Ramos (cell line): ENCODE measurements around the gene CACNB2.

ENCODE experiments used
- in situ Hi-C: fragments of 300-500 bp; cut with MboI; formaldehyde crosslinking; loops from one replicate; pipeline ENCODE4 v1.14.3; 2022; ENCODE audit warnings: low sequenced_read_pairs; ENCODE audit not compliant: unreplicated experiment

CACNB2 gene

GRCh38 chr10:18367840-18368239 lies 227.6 kb downstream of the CACNB2 start:
- in situ Hi-C loops = no loop called here

- in situ Hi-C loops = no loop called here
Observed at GRCh38 chr10:18368273-18368672, 228.0 kb downstream of the CACNB2 start.

- in situ Hi-C loops = no loop called here
Observed at GRCh38 chr10:18368682-18369081, 228.5 kb downstream of the CACNB2 start.

GRCh38 chr10:18369859-18370473 lies 229.7 kb downstream of the CACNB2 start:
- in situ Hi-C loops = no loop called here

- in situ Hi-C loops = no loop called here
Observed at GRCh38 chr10:18376650-18377049, 236.4 kb downstream of the CACNB2 start.

GRCh38 chr10:18377898-18378297 lies 237.7 kb downstream of the CACNB2 start:
- in situ Hi-C loops = no loop called here

GRCh38 chr10:18378766-18379165 lies 238.5 kb downstream of the CACNB2 start:
- in situ Hi-C loops = no loop called here

GRCh38 chr10:18381679-18382078 lies 241.5 kb downstream of the CACNB2 start:
- in situ Hi-C loops = no loop called here

GRCh38 chr10:18397906-18398305 lies 257.7 kb downstream of the CACNB2 start:
- in situ Hi-C loops = no loop called here

- in situ Hi-C loops = no loop called here
Observed at GRCh38 chr10:18399158-18399557, 258.9 kb downstream of the CACNB2 start.

- in situ Hi-C loops = no loop called here
Observed at GRCh38 chr10:18400201-18400905, 260.1 kb downstream of the CACNB2 start.

- in situ Hi-C loops = no loop called here
Observed at GRCh38 chr10:18400906-18401245, 260.7 kb downstream of the CACNB2 start.

- in situ Hi-C loops = no loop called here
Observed at GRCh38 chr10:18401416-18402195, 261.4 kb downstream of the CACNB2 start.

- in situ Hi-C loops = no loop called here
Observed at GRCh38 chr10:18402853-18403252, 262.6 kb downstream of the CACNB2 start.

GRCh38 chr10:18404530-18404929 lies 264.3 kb downstream of the CACNB2 start:
- in situ Hi-C loops = no loop called here

- in situ Hi-C loops = no loop called here
Observed at GRCh38 chr10:18406136-18406535, 265.9 kb downstream of the CACNB2 start.

GRCh38 chr10:18409599-18410397 lies 269.6 kb downstream of the CACNB2 start:
- in situ Hi-C loops = no loop called here

GRCh38 chr10:18414061-18414460 lies 273.8 kb downstream of the CACNB2 start:
- in situ Hi-C loops = no loop called here

GRCh38 chr10:18417950-18418527 lies 277.8 kb downstream of the CACNB2 start:
- in situ Hi-C loops = no loop called here

GRCh38 chr10:18418541-18419215 lies 278.5 kb downstream of the CACNB2 start:
- in situ Hi-C loops = no loop called here
